DMS153 treated with DMSO at 0.1 percent for 48 hours (cell line): ENCODE measurements around the gene BICC1.

Source experiments
- DNase-seq: peaks from one replicate; lab custom pipeline; 2025; ENCODE audit not compliant: unreplicated experiment; lab: John Stamatoyannopoulos, UW

The BICC1 gene

DNA sequence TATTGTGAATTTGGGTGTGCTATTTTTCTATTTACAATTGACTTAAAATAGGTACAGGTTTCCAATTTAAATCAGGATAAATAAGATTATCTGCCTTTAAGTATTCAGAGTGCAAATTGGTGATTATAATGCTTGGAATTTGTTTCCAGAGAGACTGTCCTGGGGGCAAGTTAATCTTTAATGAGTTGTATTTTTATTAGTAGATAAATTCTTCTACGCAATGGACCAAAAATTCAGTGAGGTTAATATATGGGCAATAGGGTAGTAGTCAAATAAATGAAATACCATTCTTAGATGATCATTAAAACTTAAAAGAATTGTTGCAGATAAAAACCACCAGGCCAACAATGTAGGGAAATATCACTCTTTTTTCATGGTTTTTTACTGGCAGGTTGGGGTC lies 3.4 kb downstream of the BICC1 start:
- no peak for DNase-seq

DNA sequence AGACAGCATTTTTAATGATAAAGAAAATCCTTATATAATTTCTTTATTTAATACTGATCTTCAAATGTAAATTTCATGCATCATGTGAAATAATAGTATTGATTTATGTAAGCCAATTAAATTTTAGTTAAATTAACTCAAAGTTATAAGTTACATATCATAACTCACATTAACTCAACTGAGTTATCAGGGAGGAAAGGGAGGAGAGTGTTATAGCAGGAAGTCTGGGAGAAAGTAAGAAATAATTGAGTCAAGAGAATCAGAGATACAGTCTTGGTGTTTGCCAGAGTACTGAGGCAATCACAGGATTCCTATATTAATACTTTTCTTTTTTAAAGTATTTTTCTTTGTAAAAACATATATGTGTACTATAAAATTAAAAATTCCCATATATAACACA lies 4.0 kb downstream of the BICC1 start:
- DNase-seq = no peak

DNA sequence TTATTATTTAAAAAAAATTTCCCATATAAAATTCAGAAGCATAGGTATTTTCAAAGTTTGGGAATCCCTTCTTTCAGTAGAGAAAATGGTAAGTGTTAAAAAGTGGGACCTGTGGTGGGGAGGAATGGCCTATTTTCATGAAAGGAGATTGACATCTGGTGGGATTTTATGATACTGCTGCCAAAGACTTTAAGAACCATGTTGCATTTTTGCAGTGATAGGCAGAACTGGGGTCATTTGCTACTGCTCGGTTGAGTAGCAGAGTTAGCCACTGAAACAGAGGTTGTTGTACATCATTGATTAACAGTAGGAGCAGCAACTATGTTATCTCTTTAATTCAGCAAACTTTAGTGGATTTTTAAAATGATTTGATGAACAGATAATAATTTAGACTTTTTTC lies 4.4 kb downstream of the BICC1 start:
- DNase-seq = no peak

GRCh38 chr10:58517491-58518355 lies 5.1 kb downstream of the BICC1 start:
- no peak for DNase-seq

DNA sequence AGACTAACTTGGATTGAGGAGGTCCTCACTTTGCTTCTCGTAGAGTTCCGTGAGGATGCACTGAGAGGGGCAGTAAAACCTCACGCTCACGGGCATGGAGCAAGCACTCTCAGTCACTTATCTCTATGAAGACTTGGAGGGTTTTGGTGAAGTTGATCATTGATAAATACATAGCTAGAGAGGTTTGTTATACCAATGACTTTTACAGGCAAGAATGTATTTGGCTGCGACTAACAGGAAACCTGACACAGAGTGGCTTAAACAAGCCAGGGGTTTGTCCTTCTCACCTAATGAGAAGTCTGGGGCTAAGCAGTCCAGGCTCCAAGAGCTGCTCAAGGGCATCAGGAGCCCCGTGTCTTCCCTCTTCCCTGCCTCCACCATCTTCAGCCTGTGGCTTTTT lies 6.1 kb downstream of the BICC1 start:
- DNase-seq = no peak

- no peak for DNase-seq
Observed at GRCh38 chr10:58529077-58529728, 16.5 kb downstream of the BICC1 start.

GRCh38 chr10:58531084-58531695 lies 18.5 kb downstream of the BICC1 start:
- peak; percentile 38 for DNase-seq

- DNase-seq = no peak
Observed at GRCh38 chr10:58535311-58535710, 22.6 kb downstream of the BICC1 start.

- DNase-seq = no peak
Observed at GRCh38 chr10:58543141-58543540, 30.5 kb downstream of the BICC1 start.

DNA sequence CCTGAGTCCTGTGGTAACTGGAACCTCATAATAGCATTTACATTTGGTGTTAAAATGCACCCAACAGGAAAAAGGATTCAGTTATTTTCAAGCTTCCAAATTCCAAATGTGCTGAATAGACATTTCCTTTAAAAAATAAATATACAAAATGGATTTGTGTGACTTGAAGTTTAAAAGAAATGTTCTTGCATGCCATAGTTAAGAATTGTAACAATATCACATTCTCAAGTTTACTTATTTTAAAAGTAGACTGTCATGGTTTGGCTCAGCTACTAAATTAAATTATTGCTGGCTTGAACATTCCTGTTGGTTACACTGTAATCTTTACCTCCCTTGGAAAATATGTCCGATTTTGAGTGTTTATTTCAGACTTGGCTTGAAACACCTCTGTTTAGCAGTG lies 31.5 kb downstream of the BICC1 start:
- no peak for DNase-seq

DNA sequence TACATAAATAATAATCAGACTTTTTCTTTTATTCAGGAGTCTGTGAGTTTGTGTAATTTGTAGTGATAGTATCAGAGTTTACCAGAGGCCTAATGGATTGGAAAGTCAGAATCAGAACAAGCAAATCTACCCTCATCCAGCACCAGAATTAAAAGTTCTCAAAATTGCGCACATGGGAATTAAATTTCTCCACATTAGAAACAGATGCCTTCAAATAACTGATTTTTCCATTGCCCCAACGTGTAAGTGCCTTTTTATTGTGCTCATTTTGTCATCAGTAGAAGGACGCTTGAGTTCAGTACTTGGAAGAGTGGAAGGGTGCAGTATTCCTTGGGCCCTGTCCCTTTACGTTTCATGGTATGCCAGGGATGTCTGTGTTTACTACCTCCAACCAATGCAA lies 32.8 kb downstream of the BICC1 start:
- no peak for DNase-seq

DNA sequence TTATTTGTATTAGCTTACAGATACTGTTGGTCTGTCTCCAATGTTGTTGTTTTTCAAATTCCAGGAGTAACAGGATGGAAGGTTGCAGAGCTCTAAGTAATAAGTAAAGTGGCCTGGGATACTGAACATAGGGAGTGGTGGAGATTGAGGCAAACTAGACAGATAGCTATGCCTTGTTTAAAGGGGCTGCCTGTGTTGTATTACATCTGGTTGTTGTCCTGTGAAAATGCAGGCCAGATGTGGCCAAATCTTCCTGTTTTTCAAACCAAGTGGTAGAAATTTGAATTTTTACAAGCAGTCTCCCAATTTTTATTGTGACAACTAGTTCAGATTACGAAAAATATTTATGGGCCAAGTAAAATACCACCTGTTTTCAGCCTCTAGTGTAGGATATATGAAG lies 33.5 kb downstream of the BICC1 start:
- DNase-seq = no peak

DNA sequence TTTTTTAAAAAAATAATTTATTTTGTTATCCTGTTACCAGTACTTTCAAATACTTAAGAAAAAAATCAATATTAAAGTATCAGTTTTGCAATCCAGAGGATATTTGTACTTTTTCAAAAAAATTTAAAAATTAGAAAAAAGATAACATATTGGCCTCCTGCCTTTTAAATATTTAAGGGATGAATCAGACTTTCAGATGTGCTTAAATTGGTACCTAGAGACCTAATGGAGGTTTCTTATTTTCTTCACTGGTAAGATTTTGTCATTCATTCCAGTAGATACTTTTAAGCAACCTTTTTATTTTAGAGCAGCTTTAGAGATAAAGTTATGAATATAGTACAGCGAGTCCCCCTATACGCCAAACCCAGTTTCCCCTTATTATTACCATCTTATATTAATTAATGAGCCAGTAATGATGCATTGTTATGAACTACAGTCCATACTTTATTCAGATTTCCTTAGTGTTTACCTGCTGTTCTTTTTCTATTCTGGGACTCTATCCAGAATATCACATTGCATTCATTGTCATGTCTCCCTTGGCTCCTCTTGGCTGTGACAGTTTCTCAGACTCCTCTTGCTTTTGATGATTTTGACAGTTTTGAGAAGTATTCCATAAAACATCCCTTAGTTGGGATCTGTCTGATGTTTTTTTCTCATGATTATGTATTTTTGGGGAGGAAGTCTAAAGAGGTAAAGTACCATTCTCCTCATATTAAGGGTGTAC lies 34.2 kb downstream of the BICC1 start:
- DNase-seq = no peak

- DNase-seq = no peak
Observed at GRCh38 chr10:58547963-58548362, 35.3 kb downstream of the BICC1 start.

DNA sequence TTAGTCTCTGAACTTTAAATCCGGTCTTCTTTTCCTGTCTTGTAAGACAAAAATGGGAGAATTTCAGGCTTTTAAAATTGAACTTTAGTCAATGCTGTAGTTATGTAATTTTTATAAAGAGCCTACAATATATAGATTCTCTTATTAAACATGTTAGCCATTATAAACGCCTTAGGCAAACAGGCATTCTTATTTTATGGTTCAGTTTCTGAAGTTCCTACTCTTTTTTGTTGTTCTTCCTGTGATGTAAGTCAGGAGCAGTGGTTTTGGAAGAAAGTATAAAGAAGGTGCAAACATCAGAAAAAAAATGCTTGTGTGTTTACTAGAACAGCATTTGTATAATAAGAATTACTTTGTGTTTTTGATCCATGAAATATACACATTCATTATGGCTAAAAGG lies 41.6 kb downstream of the BICC1 start:
- no peak for DNase-seq

DNA sequence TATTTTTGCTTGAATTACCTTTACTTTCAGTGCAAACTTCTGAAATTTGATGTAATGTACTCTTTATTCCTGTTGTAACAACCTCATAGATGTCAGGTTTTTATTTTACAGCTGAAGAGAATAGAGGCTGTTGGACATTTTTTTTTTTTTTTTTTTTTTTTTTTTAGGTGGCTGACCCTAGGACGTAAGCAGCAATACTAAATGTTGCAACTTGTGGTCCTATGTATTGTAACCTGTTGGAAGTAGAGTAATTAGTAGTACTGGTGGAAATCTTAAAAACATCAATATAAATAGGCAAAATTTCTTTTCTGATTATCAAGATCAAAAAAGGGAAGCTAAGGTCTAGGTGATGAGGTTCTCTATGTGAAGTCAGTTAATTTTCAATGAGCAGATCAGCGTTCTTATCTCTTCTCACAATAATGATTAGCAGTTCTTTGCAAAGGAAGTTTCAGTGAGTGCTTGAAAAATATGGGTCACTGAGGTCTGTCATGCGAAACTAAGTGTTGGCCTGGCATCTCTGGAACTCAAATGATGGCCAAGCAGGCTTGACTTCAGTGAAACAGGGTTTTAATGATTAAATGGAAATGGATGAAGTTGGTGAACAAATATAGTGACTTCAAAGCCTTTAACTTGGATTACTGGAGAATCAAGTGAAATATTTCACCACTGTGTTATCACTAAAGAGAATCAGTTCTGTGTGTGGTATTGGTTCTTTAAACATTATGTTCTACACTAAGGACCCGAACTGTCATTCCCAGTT lies 42.7 kb downstream of the BICC1 start:
- DNase-seq = no peak

DNA sequence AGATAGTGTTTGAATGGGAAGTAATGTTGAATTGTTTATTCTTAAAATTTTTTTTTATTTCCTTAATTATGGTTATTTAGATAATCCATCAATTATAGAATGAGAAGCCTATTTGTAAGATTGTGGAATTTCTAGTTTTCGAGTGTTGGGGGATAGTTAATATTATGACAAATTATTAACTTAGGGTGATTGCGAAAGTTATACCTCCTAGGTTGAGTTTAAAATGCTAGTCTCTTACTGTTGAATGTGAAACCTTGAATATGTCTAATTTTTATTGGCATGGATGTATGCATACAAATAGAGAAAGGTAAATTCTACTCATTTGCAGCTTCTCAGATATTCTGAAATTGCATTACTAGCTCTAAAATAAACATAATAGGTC lies 43.2 kb downstream of the BICC1 start:
- DNase-seq = no peak

DNA sequence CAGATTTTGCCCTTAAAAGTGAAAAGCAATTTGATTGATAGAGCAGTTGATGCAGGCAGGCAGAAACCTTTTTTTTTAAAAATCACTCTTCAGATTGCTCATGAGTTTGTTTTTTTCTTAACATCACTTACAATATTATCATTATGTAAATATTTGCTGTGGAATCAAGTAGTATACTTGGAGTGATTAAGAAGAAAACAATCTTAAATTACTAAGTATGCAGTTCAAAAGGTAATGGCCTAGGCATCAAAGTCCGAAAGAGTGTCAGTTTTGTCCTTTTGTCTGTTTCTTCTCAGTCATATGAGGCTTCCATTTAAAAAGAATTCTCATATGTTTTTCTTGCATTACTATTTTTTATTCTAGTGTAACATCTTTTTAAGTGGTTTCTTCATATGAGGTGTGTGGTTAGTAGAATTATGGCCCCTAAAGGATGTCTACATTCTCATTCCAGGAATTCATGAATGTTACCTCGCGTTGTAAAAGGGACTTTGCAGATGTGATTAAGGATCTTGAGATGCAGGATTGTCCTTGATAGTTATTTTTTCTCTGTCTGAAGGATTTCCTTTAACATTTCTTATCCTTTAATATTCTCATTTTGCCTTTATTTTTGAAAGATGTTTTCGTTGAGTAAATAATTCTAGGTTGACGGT lies 44.0 kb downstream of the BICC1 start:
- no peak for DNase-seq

DNA sequence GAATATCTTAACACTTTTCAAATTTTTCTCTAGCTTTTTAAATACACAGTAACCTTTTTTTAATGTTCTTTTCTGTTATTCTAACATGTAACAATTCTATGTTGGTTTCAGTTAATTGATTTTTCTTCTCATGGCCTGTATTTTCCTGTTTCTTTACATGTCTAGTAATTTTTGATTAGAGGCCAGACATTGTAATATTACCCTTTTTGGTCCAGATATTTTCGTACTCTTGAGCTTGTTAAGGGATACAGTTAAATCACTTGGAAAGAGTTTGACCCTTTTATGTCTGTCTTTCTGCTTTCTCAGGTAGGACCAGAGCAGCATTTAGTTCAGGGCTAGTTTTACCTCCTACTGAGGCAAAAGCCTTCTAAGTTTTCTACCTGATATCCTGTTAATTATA lies 45.0 kb downstream of the BICC1 start:
- DNase-seq = no peak

GRCh38 chr10:58560068-58560467 lies 47.4 kb downstream of the BICC1 start:
- no peak for DNase-seq
